C4-2B (cell line): Measurements from ENCODE around the gene GMEB2.

ENCODE experiments used
- H3K27ac ChIP-seq: fragments of 450-650 bp; 2 replicates; pipeline ENCODE4 v1.5.1; 2017
- CTCF ChIP-seq: fragments of 450-650 bp; conservative IDR thresholded peaks from 2 replicates; pipeline ENCODE4 v1.5.1; 2017; ENCODE audit warnings: mild to moderate bottlenecking
- ZFX ChIP-seq: fragments of 450-650 bp; IDR thresholded peaks from 2 replicates; pipeline ENCODE4 v1.6.1; 2017

Gene GMEB2

GRCh38 chr20:63591786-63592355, 35.0 kb downstream of the GMEB2 start:
- no peak overlapping the region for H3K27ac ChIP-seq
- no peak for TF ChIP-seq ZFX
- TF ChIP-seq CTCF: no peak

GRCh38 chr20:63591147-63591533, 35.8 kb downstream of the GMEB2 start:
- H3K27ac ChIP-seq: peak overlapping the region; percentile 95
- TF ChIP-seq CTCF (no peak), ZFX (no peak)

GRCh38 chr20:63590218-63591146, 36.4 kb downstream of the GMEB2 start:
- TF ChIP-seq ZFX: peak; percentile 70; the same call in 1 of the 2 replicates
- no peak for TF ChIP-seq CTCF
- peak overlapping the region; percentile 95 for H3K27ac ChIP-seq

GRCh38 chr20:63589261-63590217, 37.4 kb downstream of the GMEB2 start:
- TF ChIP-seq CTCF (no peak), ZFX (no peak)
- H3K27ac ChIP-seq: peak overlapping the region; percentile 95

- TF ChIP-seq CTCF (no peak), ZFX (no peak)
- H3K27ac ChIP-seq: peak overlapping the region; percentile 95
Observed at GRCh38 chr20:63588641-63589041, 38.3 kb downstream of the GMEB2 start.

- no peak for TF ChIP-seq CTCF
- no peak for TF ChIP-seq ZFX
- H3K27ac ChIP-seq: peak overlapping the region; percentile 95
Observed at GRCh38 chr20:63587776-63588591, 38.9 kb downstream of the GMEB2 start.
